HFF-Myc (cell line): ENCODE measurements around the gene PRR3.

ENCODE experiments used
- DNase-seq: peaks from one replicate; pipeline ENCODE4 v3.0.0-alpha.2; 2011; ENCODE audit warnings: low read depth; ENCODE audit errors: extremely low read depth
- H3K4me3 ChIP-seq: replicated peaks from 2 replicates; pipeline ENCODE4 v1.5.1; 2011; ENCODE audit warnings: low read depth, mild to moderate bottlenecking, control low read depth, low read length
- CTCF ChIP-seq: IDR thresholded peaks from 2 replicates; pipeline ENCODE4 v1.5.1; 2012; ENCODE audit warnings: mild to moderate bottlenecking, low read depth, low read length, control low read depth; ENCODE audit errors: missing control alignments

The PRR3 gene

DNA sequence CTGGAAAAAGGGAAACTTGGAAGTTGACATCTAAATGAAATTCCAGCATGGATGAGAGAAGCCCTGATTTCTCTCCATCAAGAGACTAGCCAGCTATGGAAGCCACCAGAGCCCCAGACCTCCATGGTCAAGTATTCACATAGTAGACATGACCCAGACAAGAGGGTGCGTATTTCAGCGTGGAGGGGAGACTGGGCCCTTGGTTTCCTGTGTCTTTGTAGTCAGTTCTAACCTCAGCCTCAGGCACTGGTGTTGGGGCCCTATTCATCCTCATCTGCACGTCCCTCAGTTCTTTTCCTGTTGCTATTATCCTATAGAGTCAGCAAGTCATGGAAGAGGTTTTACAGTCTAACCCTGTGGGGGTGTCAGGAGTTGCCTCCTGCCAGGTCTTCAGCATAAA lies 13.3 kb upstream of the PRR3 start:
- DNase-seq: no peak
- no peak for TF ChIP-seq CTCF
- H3K4me3 ChIP-seq: no peak overlapping the region

GRCh38 chr6:30544666-30545272 lies 12.3 kb upstream of the PRR3 start:
- H3K4me3 ChIP-seq: no peak overlapping the region
- peak; percentile 74 for TF ChIP-seq CTCF
- no peak for DNase-seq

DNA sequence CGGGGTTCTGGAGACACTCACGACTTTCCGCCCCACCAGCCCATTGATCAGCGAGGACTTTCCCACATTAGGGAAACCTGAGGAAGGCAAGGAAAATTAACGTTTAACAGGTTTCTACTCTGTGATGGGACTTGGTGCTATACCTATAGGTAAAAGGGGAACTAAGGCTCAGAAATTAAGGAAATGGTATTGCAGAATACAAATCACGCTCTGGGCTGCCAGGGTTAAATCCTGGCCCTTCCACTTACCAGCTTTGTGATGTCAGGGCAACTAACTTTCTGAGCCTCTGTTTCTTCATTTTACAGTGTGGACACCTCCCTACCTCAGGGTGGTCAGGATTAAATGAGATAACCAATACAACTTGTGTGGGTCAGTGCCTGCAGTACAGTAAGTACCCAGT lies 9.6 kb upstream of the PRR3 start:
- DNase-seq: no peak
- no peak for TF ChIP-seq CTCF
- H3K4me3 ChIP-seq: no peak overlapping the region

DNA sequence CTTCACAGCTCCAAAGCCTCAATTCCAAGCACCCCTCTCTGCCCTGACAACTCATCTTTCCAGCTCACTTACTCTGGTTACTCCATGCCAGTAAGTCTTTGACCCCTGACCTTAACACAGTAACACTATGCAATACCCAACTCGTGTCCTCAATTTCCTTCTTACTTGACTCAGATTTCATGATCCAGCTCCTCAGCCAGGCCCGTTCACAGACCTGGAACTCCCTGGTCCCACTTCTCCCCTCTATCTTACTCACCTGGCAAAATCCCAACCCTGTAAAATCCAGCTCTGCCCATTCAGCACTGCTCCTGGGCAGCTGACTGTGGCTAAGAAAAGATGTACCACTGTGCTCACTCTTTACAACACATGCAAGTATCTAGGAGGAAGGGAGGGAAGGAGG lies 8.7 kb upstream of the PRR3 start:
- no peak overlapping the region for H3K4me3 ChIP-seq
- no peak for TF ChIP-seq CTCF
- DNase-seq: no peak

DNA sequence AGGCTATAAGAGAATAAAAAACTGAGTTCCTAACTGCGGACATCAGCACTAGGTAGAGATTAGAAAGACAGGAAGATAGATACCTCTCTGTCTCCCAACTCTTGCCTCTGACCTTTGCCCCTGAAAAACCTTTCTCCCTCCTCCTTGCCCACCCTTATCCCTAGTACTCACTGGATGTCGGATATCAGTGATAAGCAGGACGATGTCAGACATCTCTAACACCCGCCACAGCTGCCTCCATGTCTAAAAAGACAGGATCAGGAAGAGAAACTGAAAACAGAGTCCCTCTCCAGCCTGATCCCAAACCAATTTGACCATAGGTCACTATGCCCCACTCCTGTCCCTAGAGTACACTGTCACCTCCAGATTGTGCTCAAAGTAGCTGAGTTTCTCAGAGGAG lies 2.7 kb upstream of the PRR3 start:
- peak overlapping the region; percentile 96 for H3K4me3 ChIP-seq
- no peak for DNase-seq
- no peak for TF ChIP-seq CTCF

- DNase-seq: no peak
Observed at GRCh38 chr6:30554962-30555815, 1.9 kb upstream of the PRR3 start.

More at GRCh38 chr6:30554962-30555815, 1.9 kb upstream of the PRR3 start:
- peak overlapping the region; percentile 96 for H3K4me3 ChIP-seq
- TF ChIP-seq CTCF: no peak
